ENCODE results near the gene MEIOSIN. TPM values are rescaled to one million over a fixed set of nuclear protein-coding genes. Genes with fewer than 3 reads are reported as not detected.

The MEIOSIN gene
- total RNA-seq, 2 donors from 2014 or later: 0.78 to 0.90 TPM

GRCh38 chr19:45768984-45769782 lies 35.9 kb downstream of the MEIOSIN start, which contains the start of gene SIX5:
Gene SIX5, minus strand, starts transcription at chr19:45769252. Its CDS starts 408 bp downstream, at chr19:45768844.
- H3K27me3 ChIP-seq: no peaks in the 10 kb centered on the region
- peaks cover 6% of the 10 kb centered on the region for H3K36me3 ChIP-seq
- H3K27ac ChIP-seq: peak within 1 kb of the TSS; percentile 93 to 96
- DNase-seq (ENCODE audit: low spot score): peak; percentile 98
- peak within 1 kb of the TSS; percentile 69 to 74 for H3K4me3 ChIP-seq
- no peaks in the 10 kb centered on the region for H3K9me3 ChIP-seq
- peaks cover 0 to 55% of the 10 kb centered on the region in 2 donors for H3K4me1 ChIP-seq
- TF ChIP-seq, protein P1, sequence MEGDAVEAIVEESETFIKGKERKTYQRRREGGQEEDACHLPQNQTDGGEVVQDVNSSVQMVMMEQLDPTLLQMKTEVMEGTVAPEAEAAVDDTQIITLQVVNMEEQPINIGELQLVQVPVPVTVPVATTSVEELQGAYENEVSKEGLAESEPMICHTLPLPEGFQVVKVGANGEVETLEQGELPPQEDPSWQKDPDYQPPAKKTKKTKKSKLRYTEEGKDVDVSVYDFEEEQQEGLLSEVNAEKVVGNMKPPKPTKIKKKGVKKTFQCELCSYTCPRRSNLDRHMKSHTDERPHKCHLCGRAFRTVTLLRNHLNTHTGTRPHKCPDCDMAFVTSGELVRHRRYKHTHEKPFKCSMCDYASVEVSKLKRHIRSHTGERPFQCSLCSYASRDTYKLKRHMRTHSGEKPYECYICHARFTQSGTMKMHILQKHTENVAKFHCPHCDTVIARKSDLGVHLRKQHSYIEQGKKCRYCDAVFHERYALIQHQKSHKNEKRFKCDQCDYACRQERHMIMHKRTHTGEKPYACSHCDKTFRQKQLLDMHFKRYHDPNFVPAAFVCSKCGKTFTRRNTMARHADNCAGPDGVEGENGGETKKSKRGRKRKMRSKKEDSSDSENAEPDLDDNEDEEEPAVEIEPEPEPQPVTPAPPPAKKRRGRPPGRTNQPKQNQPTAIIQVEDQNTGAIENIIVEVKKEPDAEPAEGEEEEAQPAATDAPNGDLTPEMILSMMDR (IDR thresholded peaks at IDR 0.05): no peak

GRCh38 chr19:45769821-45770191 lies 36.6 kb downstream of the MEIOSIN start:
- H3K27ac ChIP-seq: peak overlapping the region; percentile 93 to 96

DNA sequence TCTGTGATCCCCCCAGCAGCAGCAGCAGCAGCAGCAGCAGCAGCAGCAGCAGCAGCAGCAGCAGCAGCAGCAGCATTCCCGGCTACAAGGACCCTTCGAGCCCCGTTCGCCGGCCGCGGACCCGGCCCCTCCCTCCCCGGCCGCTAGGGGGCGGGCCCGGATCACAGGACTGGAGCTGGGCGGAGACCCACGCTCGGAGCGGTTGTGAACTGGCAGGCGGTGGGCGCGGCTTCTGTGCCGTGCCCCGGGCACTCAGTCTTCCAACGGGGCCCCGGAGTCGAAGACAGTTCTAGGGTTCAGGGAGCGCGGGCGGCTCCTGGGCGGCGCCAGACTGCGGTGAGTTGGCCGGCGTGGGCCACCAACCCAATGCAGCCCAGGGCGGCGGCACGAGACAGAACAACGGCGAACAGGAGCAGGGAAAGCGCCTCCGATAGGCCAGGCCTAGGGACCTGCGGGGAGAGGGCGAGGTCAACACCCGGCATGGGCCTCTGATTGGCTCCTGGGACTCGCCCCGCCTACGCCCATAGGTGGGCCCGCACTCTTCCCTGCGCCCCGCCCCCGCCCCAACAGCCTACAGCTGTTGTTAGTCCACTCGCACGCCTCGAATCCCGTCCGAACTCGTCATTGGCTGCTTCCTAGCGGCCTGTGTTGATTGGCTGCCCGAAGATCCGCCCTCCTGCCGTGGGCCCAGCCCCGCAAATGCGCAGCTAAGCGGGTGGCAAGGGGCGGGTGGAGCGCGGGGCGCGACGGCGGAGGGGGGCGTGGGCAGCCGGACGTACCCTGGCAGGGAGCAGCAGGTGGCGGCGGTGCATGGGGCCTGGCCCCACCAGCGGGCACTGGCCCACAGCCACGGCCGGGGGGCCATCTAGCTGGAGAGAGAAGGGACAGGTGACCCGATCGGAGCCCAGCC lies 37.2 kb downstream of the MEIOSIN start:
- H3K4me1 ChIP-seq: peaks cover 0 to 43% of the 10 kb centered on the region in 2 donors
- peaks cover 12% of the 10 kb centered on the region for H3K36me3 ChIP-seq
- peak overlapping the region; percentile 93 to 96 for H3K27ac ChIP-seq
- peak; percentile 99 for DNase-seq (ENCODE audit: low spot score)
- H3K27me3 ChIP-seq: no peaks in the 10 kb centered on the region
- TF ChIP-seq, protein P1 (IDR thresholded peaks at IDR 0.05): peak in 1 of 2 donors; percentile 97
- H3K4me3 ChIP-seq: peak overlapping the region; percentile 42 to 69
- H3K9me3 ChIP-seq: no peaks in the 10 kb centered on the region

More at GRCh38 chr19:45769821-45770191, 36.6 kb downstream of the MEIOSIN start:
- TF ChIP-seq, protein P1 (IDR thresholded peaks at IDR 0.05): no peak
- Histone ChIP-seq H3K9me3 (no peaks in the 10 kb centered on the region), H3K4me1 (peaks cover 0 to 49% of the 10 kb centered on the region in 2 donors), H3K4me3 (peak overlapping the region; percentile 42 to 69), H3K36me3 (peaks cover 8% of the 10 kb centered on the region), H3K27me3 (no peaks in the 10 kb centered on the region)
- DNase-seq (ENCODE audit: low spot score): peak; percentile 68

DNA sequence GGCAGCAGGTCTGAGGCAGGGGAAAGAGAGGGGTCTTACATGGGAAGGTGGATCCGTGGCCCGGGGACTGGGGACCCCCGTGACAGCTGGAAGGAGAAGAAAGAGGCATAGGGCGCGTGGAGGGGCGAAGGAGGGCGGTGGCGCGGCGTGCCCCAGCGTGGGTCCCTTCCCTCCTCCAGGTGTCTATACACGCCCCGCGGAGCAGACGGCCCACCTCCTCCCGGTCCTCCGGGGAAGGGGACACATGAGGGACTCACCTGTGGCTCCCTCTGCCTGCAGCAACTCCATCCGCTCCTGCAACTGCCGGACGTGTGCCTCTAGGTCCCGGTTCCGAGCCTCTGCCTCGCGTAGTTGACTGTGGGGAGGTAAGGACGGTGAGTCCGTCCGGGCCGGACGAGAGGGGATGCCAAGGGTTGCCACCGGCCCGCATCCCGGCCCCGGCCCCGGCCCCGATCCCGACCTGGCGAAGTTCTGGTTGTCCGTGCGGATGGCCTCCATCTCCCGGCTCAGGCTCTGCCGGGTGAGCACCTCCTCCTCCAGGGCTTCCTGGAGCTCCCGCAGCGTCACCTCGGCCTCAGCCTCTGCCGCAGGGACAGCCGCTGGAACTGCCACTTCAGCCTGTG lies 38.2 kb downstream of the MEIOSIN start:
- Histone ChIP-seq H3K4me3 (no peak overlapping the region), H3K27me3 (no peaks in the 10 kb centered on the region), H3K27ac (peak overlapping the region; percentile 93 to 96), H3K9me3 (no peaks in the 10 kb centered on the region), H3K36me3 (peaks cover 14% of the 10 kb centered on the region), H3K4me1 (peaks cover 0 to 33% of the 10 kb centered on the region in 2 donors)
- TF ChIP-seq, protein P1 (IDR thresholded peaks at IDR 0.05): no peak
- no peak for DNase-seq (ENCODE audit: low spot score)

- no peak for DNase-seq (ENCODE audit: low spot score)
- no peaks in the 10 kb centered on the region for H3K27me3 ChIP-seq
- H3K27ac ChIP-seq: peak overlapping the region in 1 of 2 donors; percentile 93
- peaks cover 0 to 24% of the 10 kb centered on the region in 2 donors for H3K4me1 ChIP-seq
- TF ChIP-seq, protein P1 (IDR thresholded peaks at IDR 0.05): no peak
- peaks cover 23% of the 10 kb centered on the region for H3K36me3 ChIP-seq
- no peaks in the 10 kb centered on the region for H3K9me3 ChIP-seq
- no peak overlapping the region for H3K4me3 ChIP-seq
Measured at GRCh38 chr19:45772130-45772840, 39.0 kb downstream of the MEIOSIN start.
